Measurements from ENCODE around the gene REEP3.

Gene REEP3

DNA sequence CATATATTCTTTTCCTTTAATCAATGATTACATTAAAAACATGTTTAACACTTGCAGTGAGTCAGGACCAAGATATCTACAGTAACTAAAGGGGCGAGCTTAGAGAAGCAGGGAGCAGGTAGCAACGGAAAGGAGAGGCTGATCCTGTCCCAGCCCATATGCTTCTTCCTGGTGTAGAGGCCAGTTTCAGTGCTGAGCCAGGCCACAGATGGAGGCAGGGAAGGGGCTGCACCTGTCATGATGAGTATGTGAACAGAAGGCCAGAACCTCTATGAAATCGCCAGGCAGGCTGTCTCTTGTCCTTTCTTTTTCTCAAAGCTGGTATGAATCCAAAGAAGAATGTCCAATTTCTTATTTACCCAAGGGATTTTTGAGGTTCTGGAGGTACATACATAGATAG is 16.3 kb downstream of the REEP3 start:
- H3K4me1 ChIP-seq (ENCODE audit: control insufficient read depth, insufficient read depth, low read length) = no peaks in the 10 kb centered on the region
- H3K36me3 ChIP-seq (ENCODE audit: control insufficient read depth in 2 of 2, insufficient read depth in 1 of 2, low read length in 2 of 2) = no peaks in the 10 kb centered on the region
- POLR2A ChIA-PET = no interaction called here
- no peaks in the 10 kb centered on the region for H3K9me3 ChIP-seq (ENCODE audit: control insufficient read depth, insufficient read depth, low read depth, low read length)
- TF ChIP-seq ZNF302 (tag by site-specific recombination; IDR thresholded peaks at IDR 0.05; ENCODE audit: low read depth) = no peak
- no peak for TF ChIP-seq ZFP69B (tag by site-specific recombination; IDR thresholded peaks at IDR 0.05)
- TF ChIP-seq ZNF701 (tag by site-specific recombination; IDR thresholded peaks at IDR 0.05) = no peak
- TF ChIP-seq ZNF544 (tag by site-specific recombination; IDR thresholded peaks at IDR 0.05) = no peak
- no peak for TF ChIP-seq ZNF792 (tag by site-specific recombination; IDR thresholded peaks at IDR 0.05)
- no peak for TF ChIP-seq ZNF843 (tag by site-specific recombination; IDR thresholded peaks at IDR 0.05)
- TF ChIP-seq ZNF549 (tag by site-specific recombination; IDR thresholded peaks at IDR 0.05) = no peak
- TF ChIP-seq, protein P1, sequence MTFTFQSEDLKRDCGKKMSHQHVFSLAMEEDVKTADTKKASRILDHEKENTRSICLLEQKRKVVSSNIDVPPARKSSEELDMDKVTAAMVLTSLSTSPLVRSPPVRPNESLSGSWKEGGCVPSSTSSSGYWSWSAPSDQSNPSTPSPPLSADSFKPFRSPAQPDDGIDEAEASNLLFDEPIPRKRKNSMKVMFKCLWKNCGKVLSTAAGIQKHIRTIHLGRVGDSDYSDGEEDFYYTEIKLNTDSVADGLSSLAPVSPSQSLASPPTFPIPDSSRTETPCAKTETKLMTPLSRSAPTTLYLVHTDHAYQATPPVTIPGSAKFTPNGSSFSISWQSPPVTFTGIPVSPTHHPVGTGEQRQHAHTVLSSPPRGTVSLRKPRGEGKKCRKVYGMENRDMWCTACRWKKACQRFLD (tag by site-specific recombination; IDR thresholded peaks at IDR 0.05) = no peak
- TF ChIP-seq, protein P2, sequence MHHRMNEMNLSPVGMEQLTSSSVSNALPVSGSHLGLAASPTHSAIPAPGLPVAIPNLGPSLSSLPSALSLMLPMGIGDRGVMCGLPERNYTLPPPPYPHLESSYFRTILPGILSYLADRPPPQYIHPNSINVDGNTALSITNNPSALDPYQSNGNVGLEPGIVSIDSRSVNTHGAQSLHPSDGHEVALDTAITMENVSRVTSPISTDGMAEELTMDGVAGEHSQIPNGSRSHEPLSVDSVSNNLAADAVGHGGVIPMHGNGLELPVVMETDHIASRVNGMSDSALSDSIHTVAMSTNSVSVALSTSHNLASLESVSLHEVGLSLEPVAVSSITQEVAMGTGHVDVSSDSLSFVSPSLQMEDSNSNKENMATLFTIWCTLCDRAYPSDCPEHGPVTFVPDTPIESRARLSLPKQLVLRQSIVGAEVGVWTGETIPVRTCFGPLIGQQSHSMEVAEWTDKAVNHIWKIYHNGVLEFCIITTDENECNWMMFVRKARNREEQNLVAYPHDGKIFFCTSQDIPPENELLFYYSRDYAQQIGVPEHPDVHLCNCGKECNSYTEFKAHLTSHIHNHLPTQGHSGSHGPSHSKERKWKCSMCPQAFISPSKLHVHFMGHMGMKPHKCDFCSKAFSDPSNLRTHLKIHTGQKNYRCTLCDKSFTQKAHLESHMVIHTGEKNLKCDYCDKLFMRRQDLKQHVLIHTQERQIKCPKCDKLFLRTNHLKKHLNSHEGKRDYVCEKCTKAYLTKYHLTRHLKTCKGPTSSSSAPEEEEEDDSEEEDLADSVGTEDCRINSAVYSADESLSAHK (tag by site-specific recombination; IDR thresholded peaks at IDR 0.05) = no peak
- TF ChIP-seq, protein P3, sequence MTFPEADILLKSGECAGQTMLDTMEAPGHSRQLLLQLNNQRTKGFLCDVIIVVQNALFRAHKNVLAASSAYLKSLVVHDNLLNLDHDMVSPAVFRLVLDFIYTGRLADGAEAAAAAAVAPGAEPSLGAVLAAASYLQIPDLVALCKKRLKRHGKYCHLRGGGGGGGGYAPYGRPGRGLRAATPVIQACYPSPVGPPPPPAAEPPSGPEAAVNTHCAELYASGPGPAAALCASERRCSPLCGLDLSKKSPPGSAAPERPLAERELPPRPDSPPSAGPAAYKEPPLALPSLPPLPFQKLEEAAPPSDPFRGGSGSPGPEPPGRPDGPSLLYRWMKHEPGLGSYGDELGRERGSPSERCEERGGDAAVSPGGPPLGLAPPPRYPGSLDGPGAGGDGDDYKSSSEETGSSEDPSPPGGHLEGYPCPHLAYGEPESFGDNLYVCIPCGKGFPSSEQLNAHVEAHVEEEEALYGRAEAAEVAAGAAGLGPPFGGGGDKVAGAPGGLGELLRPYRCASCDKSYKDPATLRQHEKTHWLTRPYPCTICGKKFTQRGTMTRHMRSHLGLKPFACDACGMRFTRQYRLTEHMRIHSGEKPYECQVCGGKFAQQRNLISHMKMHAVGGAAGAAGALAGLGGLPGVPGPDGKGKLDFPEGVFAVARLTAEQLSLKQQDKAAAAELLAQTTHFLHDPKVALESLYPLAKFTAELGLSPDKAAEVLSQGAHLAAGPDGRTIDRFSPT (tag by site-specific recombination; IDR thresholded peaks at IDR 0.05) = no peak
- no peak for TF ChIP-seq ZNF114 (tag by site-specific recombination; IDR thresholded peaks at IDR 0.05)
- no peak for TF ChIP-seq TCF7L2 (IDR thresholded peaks at IDR 0.05; ENCODE audit: borderline replicate concordance, low read depth, low read length)
- TF ChIP-seq, protein P4, sequence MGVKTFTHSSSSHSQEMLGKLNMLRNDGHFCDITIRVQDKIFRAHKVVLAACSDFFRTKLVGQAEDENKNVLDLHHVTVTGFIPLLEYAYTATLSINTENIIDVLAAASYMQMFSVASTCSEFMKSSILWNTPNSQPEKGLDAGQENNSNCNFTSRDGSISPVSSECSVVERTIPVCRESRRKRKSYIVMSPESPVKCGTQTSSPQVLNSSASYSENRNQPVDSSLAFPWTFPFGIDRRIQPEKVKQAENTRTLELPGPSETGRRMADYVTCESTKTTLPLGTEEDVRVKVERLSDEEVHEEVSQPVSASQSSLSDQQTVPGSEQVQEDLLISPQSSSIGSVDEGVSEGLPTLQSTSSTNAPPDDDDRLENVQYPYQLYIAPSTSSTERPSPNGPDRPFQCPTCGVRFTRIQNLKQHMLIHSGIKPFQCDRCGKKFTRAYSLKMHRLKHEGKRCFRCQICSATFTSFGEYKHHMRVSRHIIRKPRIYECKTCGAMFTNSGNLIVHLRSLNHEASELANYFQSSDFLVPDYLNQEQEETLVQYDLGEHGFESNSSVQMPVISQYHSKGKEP (tag by site-specific recombination; IDR thresholded peaks at IDR 0.05) = no peak
- TF ChIP-seq, protein P5, sequence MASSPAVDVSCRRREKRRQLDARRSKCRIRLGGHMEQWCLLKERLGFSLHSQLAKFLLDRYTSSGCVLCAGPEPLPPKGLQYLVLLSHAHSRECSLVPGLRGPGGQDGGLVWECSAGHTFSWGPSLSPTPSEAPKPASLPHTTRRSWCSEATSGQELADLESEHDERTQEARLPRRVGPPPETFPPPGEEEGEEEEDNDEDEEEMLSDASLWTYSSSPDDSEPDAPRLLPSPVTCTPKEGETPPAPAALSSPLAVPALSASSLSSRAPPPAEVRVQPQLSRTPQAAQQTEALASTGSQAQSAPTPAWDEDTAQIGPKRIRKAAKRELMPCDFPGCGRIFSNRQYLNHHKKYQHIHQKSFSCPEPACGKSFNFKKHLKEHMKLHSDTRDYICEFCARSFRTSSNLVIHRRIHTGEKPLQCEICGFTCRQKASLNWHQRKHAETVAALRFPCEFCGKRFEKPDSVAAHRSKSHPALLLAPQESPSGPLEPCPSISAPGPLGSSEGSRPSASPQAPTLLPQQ (tag by site-specific recombination; IDR thresholded peaks at IDR 0.05) = no peak
- TF ChIP-seq ZNF561 (tag by site-specific recombination; IDR thresholded peaks at IDR 0.05; ENCODE audit: borderline replicate concordance) = no peak
- TF ChIP-seq ZNF132 (tag by site-specific recombination; IDR thresholded peaks at IDR 0.05; ENCODE audit: borderline replicate concordance) = no peak
- TF ChIP-seq ZFP3 (tag by site-specific recombination; IDR thresholded peaks at IDR 0.05; ENCODE audit: low read depth) = no peak
- TF ChIP-seq, protein P6, sequence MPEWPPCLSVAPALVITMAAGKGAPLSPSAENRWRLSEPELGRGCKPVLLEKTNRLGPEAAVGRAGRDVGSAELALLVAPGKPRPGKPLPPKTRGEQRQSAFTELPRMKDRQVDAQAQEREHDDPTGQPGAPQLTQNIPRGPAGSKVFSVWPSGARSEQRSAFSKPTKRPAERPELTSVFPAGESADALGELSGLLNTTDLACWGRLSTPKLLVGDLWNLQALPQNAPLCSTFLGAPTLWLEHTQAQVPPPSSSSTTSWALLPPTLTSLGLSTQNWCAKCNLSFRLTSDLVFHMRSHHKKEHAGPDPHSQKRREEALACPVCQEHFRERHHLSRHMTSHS (tag by site-specific recombination; IDR thresholded peaks at IDR 0.05) = no peak
- H3K4me3 ChIP-seq (ENCODE audit: low read depth, low read length) = no peak overlapping the region
- H3K27ac ChIP-seq (ENCODE audit: extremely low read depth, low read depth, low read length) = no peak overlapping the region
- CTCF ChIA-PET = interaction anchor here (0.6 to 0.8 kb wide), 2 partner anchors 91 to 233 kb away, joined by 3 to 4 read pairs; no protein-coding TSS in a partner anchor
